Mucosa of rectum (tissue), 2 donors: Measurements from ENCODE around the gene PRSS27.

Source experiments
- H3K27ac ChIP-seq, 2 donors: one replicate each; pipeline ENCODE4 v1.7.0; 2013; ENCODE audit warnings: inconsistent platforms in 2 of 2, low read depth in 2 of 2, low read length in 2 of 2
- H3K27me3 ChIP-seq, 2 donors: one replicate each; pipeline ENCODE4 v1.7.0; 2013; ENCODE audit warnings: low read length in 2 of 2; ENCODE audit not compliant: control insufficient read depth in 2 of 2, insufficient read depth in 2 of 2
- H3K36me3 ChIP-seq, 2 donors: one replicate each; pipeline ENCODE4 v1.7.0; 2013; ENCODE audit warnings: low read length in 2 of 2; ENCODE audit not compliant: control insufficient read depth in 2 of 2, insufficient read depth in 2 of 2
- H3K4me1 ChIP-seq, 2 donors: one replicate each; pipeline ENCODE4 v1.7.0; 2013; ENCODE audit warnings: low read length in 2 of 2, mild to moderate bottlenecking in 1 of 2; ENCODE audit not compliant: control insufficient read depth in 2 of 2, insufficient read depth in 2 of 2
- H3K4me3 ChIP-seq, 2 donors: one replicate each; pipeline ENCODE4 v1.7.0; 2013; ENCODE audit warnings: low read length in 2 of 2
- H3K9ac ChIP-seq, 2 donors: one replicate each; pipeline ENCODE4 v1.7.0; 2013; ENCODE audit warnings: low read length in 2 of 2, low read depth in 1 of 2, mild to moderate bottlenecking in 1 of 2
- H3K9me3 ChIP-seq, 2 donors: one replicate each; pipeline ENCODE4 v1.7.0; 2013; ENCODE audit warnings: low read length in 2 of 2; ENCODE audit not compliant: control insufficient read depth in 2 of 2
- donor health status: healthy.
- donor health status: Normal muscosa, but diverticular disease.

The PRSS27 gene

DNA sequence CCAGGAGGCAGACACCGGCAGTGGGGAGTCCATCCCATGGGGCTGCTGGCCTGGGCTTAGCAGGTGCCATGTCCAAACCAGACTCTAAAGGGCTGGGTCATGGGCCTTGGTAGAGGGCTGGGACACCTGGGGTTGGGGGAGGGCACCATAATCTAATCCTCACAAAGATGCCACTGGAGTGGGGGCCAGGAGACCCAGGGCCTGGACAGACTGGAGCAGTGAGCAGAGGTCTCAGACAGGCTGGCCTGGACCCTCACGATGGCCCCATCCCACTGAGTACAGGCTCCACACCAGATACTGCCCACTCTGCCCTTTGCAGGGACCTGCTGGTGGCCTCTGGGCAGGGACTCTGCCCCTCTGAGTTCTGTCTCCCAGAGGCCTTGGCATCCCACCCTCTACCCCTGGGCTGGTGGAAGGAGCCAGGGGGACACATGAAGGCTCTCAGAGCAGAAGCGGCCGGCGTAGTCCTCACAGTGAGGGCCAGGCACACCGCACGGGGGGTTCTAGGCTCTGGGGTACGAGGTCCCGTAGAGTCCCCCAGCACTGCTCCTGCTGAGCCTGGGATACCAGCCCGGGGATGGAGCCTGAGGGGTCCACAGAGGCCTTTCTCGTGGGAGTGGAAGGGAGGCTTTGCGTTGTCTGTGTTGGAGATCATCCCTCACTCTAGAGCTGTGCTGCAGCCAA is 22.4 kb upstream of the PRSS27 start:
- Histone ChIP-seq H3K36me3 (no peaks in the 10 kb centered on the region), H3K4me3 (no peak overlapping the region), H3K27me3 (no peaks in the 10 kb centered on the region), H3K4me1 (no peaks in the 10 kb centered on the region), H3K27ac (no peak overlapping the region), H3K9me3 (no peaks in the 10 kb centered on the region), H3K9ac (no peak overlapping the region)

DNA sequence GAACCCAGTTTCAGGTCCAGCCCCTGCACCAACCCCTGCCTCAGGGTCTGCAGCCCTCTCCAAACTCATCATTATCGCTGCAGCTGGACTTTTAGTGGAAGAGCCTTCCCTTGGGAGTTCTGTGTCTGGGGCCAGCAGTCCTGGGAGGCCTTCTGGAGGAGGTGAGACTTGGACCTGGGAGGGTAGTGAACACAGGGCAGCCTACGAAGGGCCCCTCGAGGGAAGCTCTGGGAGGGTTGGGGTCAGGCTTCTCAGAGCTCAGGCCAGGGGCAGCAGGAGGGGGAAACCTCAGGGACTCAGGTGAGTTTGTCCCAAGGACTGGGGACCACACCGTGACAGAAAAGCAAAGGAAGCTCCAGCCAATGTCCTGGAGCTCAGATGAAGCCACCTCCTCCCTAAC is 21.1 kb upstream of the PRSS27 start:
- H3K4me1 ChIP-seq = no peaks in the 10 kb centered on the region
- H3K36me3 ChIP-seq = no peaks in the 10 kb centered on the region
- no peaks in the 10 kb centered on the region for H3K27me3 ChIP-seq
- H3K9ac ChIP-seq = no peak overlapping the region
- H3K9me3 ChIP-seq = no peaks in the 10 kb centered on the region
- H3K4me3 ChIP-seq = no peak overlapping the region
- no peak overlapping the region for H3K27ac ChIP-seq

DNA sequence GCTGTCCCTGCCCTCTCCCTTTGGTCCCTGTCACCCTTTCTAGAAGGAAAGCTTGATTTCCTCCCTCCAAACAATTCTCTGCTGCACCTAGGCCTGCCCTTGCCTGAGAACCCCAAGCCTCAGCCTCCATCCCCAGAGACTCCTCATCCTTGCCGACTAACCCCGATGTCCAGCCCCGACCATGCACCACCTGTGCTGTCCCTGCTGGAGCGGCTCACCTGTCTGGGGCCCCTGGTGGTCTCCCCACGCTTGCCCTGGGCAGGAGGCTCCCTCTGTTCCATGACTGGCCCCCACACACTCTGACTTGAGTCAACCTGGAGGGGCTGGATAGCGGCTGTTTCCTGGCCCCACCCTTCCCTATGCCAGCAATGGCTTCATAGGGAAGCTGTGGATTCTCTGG is 20.5 kb upstream of the PRSS27 start:
- Histone ChIP-seq H3K4me3 (no peak overlapping the region), H3K27ac (no peak overlapping the region), H3K4me1 (no peaks in the 10 kb centered on the region), H3K27me3 (no peaks in the 10 kb centered on the region), H3K36me3 (no peaks in the 10 kb centered on the region), H3K9me3 (no peaks in the 10 kb centered on the region), H3K9ac (no peak overlapping the region)

DNA sequence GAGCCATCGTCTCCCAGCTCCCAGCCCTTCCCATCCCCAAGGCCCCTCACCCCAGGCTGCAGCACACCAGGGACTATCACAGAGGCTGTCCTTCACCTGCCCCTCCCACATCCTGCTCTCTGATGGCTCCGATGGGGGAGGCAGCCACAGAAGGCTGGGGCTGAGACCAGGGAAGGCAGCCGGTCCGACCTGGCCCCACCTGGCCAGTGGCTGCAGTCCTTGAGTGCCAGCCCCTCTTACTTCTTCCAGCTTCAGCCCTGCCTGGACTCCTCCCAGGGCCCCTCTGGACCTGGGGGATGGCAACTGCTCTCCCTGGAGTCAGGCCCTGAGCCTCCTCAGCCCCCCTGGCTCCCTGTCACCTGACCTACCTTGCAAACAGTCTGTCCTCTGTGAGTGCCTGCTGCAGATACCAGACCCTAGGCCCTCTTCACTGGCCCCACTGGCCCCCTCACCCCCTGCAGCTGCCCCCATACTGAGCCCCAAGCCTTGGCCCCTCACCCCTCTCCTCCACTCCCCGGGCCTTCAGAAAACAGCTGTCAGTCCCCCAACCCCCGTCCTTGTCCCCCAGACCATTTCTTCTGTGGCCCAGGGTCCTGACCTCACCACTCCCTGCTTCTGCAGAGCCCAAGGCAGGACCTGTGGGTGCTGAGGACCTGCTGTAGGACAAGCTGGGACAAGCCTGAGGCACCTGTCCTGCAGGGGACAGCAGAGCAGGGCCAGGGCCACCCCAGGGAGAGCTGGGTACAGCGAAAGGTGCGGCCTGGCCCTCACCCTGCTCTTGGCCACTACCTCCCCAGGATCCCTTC is 19.8 kb upstream of the PRSS27 start:
- Histone ChIP-seq H3K9ac (no peak overlapping the region), H3K36me3 (no peaks in the 10 kb centered on the region), H3K4me1 (no peaks in the 10 kb centered on the region), H3K9me3 (no peaks in the 10 kb centered on the region), H3K27ac (no peak overlapping the region), H3K4me3 (no peak overlapping the region), H3K27me3 (no peaks in the 10 kb centered on the region)

DNA sequence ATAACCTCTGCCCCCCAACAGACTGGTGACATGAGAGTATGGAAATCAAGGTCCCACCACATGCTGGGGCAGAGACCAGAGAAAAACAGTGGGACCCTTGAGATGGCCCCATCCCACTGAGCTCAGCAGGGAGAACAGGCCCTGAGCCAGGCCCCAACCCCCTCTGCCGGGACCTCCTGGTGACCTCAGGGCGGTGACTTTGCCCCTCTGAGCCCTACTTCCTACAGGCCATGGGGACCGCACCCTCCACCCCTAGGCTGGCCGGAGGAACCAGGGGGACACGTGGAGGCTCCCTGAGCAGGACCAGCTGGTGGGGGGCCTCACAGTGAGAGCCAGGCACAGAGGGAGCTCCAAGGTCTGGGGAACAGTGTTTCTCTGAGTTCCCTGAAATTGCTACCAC is 18.6 kb upstream of the PRSS27 start:
- Histone ChIP-seq H3K36me3 (no peaks in the 10 kb centered on the region), H3K9me3 (no peaks in the 10 kb centered on the region), H3K27me3 (no peaks in the 10 kb centered on the region), H3K9ac (no peak overlapping the region), H3K4me1 (no peaks in the 10 kb centered on the region), H3K4me3 (no peak overlapping the region), H3K27ac (no peak overlapping the region)

DNA sequence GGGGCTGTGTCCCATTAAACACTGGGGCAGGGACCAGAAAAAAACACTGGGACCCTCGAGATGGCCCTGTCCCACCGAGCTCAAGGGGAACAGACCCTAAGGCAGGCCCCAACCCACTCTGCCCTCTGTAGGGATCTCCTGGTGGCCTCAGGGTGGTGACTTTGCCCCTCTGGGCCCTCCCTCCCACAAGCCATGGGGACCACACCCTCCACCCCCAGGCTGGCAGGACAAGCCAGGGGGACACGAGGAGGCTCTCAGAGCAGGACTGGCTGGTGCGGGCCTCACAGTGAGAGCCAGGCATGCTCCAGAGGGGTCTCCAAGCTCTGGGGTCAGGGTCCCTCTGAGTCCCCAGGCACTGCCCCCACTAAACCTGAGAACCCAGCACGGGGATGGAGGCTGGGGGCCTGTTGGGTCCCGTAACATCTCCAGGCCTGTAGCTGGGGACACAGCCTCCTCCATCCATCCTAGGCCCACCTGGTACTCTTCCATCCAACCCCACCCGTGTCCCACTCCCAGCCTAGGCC is 17.9 kb upstream of the PRSS27 start:
- Histone ChIP-seq H3K4me3 (no peak overlapping the region), H3K36me3 (no peaks in the 10 kb centered on the region), H3K9me3 (no peaks in the 10 kb centered on the region), H3K27me3 (no peaks in the 10 kb centered on the region), H3K9ac (no peak overlapping the region), H3K27ac (no peak overlapping the region), H3K4me1 (no peaks in the 10 kb centered on the region)

DNA sequence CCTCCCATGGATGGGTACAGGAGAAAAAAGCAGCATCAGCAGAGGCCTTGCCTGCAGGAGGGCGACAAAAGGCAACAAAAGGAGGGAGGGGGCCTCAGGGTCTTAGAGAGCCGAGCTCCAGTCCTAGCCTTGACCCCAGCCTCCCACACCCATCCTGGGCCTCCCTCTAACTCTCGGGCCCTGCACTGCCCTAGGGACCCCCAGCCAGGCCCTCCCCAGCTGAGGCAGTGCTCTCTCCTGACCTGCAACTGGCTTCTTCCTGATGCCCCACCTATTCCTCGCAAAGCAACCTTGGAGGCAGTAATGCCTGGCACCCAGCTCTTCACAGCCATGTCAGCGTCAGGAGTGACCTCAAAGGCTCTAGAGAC is 17.2 kb upstream of the PRSS27 start:
- H3K9ac ChIP-seq = no peak overlapping the region
- no peaks in the 10 kb centered on the region for H3K4me1 ChIP-seq
- no peak overlapping the region for H3K4me3 ChIP-seq
- H3K36me3 ChIP-seq = no peaks in the 10 kb centered on the region
- H3K27ac ChIP-seq = no peak overlapping the region
- no peaks in the 10 kb centered on the region for H3K9me3 ChIP-seq
- no peaks in the 10 kb centered on the region for H3K27me3 ChIP-seq

DNA sequence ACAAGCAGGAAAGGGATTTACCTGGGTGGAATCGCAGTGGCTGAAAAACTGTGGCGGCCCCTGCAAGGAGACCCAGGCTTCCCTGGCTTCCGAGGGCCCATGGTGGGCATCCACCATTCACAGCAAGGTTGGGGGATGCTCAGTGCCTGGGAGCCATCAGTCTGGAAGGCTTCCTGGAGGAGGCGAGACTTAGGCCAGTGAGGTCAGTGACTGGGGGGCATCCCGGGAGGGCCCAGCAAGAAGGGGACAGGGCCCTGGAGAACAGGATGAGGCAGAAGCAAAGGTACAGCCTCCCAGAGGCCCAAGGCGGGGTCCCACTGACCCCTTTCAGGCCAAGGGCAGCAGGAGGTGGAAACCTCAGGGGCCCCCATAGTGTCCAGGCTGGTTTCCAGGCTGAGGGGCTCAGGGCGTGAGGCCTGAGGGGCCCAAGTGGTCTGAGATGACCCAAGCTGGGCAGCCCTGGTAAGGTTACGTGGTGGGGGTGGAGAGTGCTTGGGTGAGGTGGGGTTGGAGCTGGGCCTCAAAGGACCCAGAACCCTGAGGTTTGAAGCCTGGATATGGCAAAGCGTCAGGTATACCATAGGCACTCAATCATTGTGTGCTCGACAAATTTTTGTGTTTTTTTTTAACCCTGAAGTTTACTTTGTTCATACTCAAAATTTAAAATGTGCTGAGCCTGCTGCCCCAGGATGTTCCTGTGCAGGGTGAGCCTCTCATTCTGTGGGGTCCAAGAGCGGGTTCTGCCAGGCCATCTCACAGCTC is 16.6 kb upstream of the PRSS27 start:
- Histone ChIP-seq H3K9me3 (no peaks in the 10 kb centered on the region), H3K4me1 (no peaks in the 10 kb centered on the region), H3K27me3 (no peaks in the 10 kb centered on the region), H3K27ac (no peak overlapping the region), H3K36me3 (no peaks in the 10 kb centered on the region), H3K9ac (no peak overlapping the region), H3K4me3 (no peak overlapping the region)

DNA sequence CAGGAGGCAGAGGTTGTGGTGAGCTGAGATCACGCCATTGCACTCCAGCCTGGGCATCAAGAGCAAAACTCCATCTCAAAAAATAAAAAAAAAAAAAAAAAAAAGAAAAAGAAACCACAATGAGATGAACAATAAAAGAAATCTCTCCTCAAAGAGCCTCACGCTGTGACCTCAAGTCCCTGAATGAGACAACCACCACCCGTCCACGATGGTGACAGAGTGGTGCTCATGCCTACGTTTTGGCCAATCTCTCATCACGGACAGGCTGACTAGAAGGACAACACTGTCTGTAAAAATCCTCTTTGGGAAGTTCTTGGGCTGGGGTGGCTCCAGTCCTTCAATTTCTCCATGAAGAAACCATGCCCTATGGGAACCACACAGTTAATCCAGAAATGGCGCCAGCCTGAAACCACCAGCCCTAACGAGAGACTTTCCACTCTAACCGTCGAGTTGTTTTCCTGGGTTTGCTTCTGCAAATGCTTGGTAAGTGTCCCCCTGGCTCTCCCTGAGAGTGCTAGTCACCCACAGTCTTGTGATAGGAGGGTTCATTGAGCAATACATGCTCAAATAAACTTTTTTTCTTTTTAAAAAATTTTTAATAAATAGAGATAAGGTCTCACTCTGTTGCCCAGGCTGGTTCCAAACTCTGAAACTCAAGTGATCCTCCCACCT is 15.0 kb upstream of the PRSS27 start:
- Histone ChIP-seq H3K9ac (no peak overlapping the region), H3K36me3 (no peaks in the 10 kb centered on the region), H3K9me3 (no peaks in the 10 kb centered on the region), H3K4me3 (no peak overlapping the region), H3K27me3 (no peaks in the 10 kb centered on the region), H3K27ac (no peak overlapping the region), H3K4me1 (no peaks in the 10 kb centered on the region)
